NT2/D1 (cell line): ENCODE measurements around the gene TMEM94.

ENCODE experiments used
- SUZ12 ChIP-seq: IDR thresholded peaks from 2 replicates; pipeline ENCODE4 v1.6.1; 2011; ENCODE audit not compliant: insufficient read length, insufficient read depth; ENCODE audit errors: extremely low read depth
- ZNF274 ChIP-seq: IDR thresholded peaks from 2 replicates; pipeline ENCODE4 v1.6.1; 2011; ENCODE audit warnings: mild to moderate bottlenecking, low read depth, low read length

GRCh38 chr17:75509528-75510258 lies 53.3 kb downstream of the TMEM94 start:
- TF ChIP-seq ZNF274 (no peak), SUZ12 (no peak)
